ENCODE measurements around the gene ATP6V1A. TPM values are rescaled to one million over a fixed set of nuclear protein-coding genes. Genes with fewer than 3 reads are reported as not detected.

The ATP6V1A gene
- total RNA-seq, 4 donors from 2014 or later, result 21.9 to 47.2 (median 33.3) TPM

- DNase-seq, result no peak
- Histone ChIP-seq H3K27ac (no peak overlapping the region), H3K9me3 (no peaks in the 10 kb centered on the region), H3K4me3 (no peak overlapping the region), H3K27me3 (no peaks in the 10 kb centered on the region), H3K36me3 (no peaks in the 10 kb centered on the region), H3K4me1 (peaks cover 0 to 17% (median 4%) of the 10 kb centered on the region in 4 donors)
- intact Hi-C loops (cut with DNase I; ENCODE audit: low total_unique reads), result no loop called here
- in situ Hi-C loops (cut with MboI; ENCODE audit: low pct_ligation_motif_present in 1 of 4, low pct_unique_long_range_greater_than_20kb in 1 of 4, low sequenced_read_pairs in 3 of 4), result no loop called here
- TF ChIP-seq EP300 (IDR thresholded peaks at IDR 0.05; ENCODE audit: low read depth) (no peak), POLR2AphosphoS5 (IDR thresholded peaks at IDR 0.05) (no peak), CTCF (IDR thresholded peaks at IDR 0.05) (no peak), POLR2A (IDR thresholded peaks at IDR 0.05) (no peak)
Measured at GRCh38 chr3:113769551-113769950, 22.7 kb downstream of the ATP6V1A start.

GRCh38 chr3:113771993-113772392, 25.2 kb downstream of the ATP6V1A start:
- Histone ChIP-seq H3K27me3 (no peaks in the 10 kb centered on the region), H3K9me3 (no peaks in the 10 kb centered on the region), H3K4me3 (no peak overlapping the region), H3K36me3 (no peaks in the 10 kb centered on the region), H3K27ac (no peak overlapping the region), H3K4me1 (peaks cover 3 to 31% (median 11%) of the 10 kb centered on the region in 4 donors)
- no peak for TF ChIP-seq EP300 (IDR thresholded peaks at IDR 0.05; ENCODE audit: low read depth)
- no peak for TF ChIP-seq CTCF (IDR thresholded peaks at IDR 0.05)
- TF ChIP-seq POLR2AphosphoS5 (IDR thresholded peaks at IDR 0.05), result no peak
- no peak for TF ChIP-seq POLR2A (IDR thresholded peaks at IDR 0.05)
- intact Hi-C loops (cut with DNase I; ENCODE audit: low total_unique reads), result no loop called here
- in situ Hi-C loops (cut with MboI; ENCODE audit: low pct_ligation_motif_present in 1 of 4, low pct_unique_long_range_greater_than_20kb in 1 of 4, low sequenced_read_pairs in 3 of 4), result no loop called here
- no peak for DNase-seq

- Histone ChIP-seq H3K4me3 (no peak overlapping the region), H3K27me3 (no peaks in the 10 kb centered on the region), H3K9me3 (no peaks in the 10 kb centered on the region), H3K4me1 (peaks cover 3 to 37% (median 13%) of the 10 kb centered on the region in 4 donors), H3K27ac (no peak overlapping the region), H3K36me3 (no peaks in the 10 kb centered on the region)
- no peak for DNase-seq
- in situ Hi-C loops (cut with MboI; ENCODE audit: low pct_ligation_motif_present in 1 of 4, low pct_unique_long_range_greater_than_20kb in 1 of 4, low sequenced_read_pairs in 3 of 4), result no loop called here
- 62% methylated on average over 3 of the region's 3 CpGs for WGBS, 2 donors (ENCODE audit: low coverage in 1 of 2)
- intact Hi-C loops (cut with DNase I; ENCODE audit: low total_unique reads), result no loop called here
- no peak for TF ChIP-seq POLR2A (IDR thresholded peaks at IDR 0.05)
- TF ChIP-seq CTCF (IDR thresholded peaks at IDR 0.05), result no peak
- TF ChIP-seq POLR2AphosphoS5 (IDR thresholded peaks at IDR 0.05), result no peak
- TF ChIP-seq EP300 (IDR thresholded peaks at IDR 0.05; ENCODE audit: low read depth), result no peak
Measured at GRCh38 chr3:113773381-113773780, 26.5 kb downstream of the ATP6V1A start.

GRCh38 chr3:113775516-113775915, 28.7 kb downstream of the ATP6V1A start:
- in situ Hi-C loops (cut with MboI; ENCODE audit: low pct_ligation_motif_present in 1 of 4, low pct_unique_long_range_greater_than_20kb in 1 of 4, low sequenced_read_pairs in 3 of 4) (no loop called here), intact Hi-C loops (cut with DNase I; ENCODE audit: low total_unique reads) (no loop called here)
- TF ChIP-seq EP300 (IDR thresholded peaks at IDR 0.05; ENCODE audit: low read depth) (no peak), POLR2AphosphoS5 (IDR thresholded peaks at IDR 0.05) (no peak), POLR2A (IDR thresholded peaks at IDR 0.05) (no peak), CTCF (IDR thresholded peaks at IDR 0.05) (no peak)
- 100% methylated on average over 1 of the region's 1 CpG for WGBS, 2 donors (ENCODE audit: low coverage in 1 of 2)
- Histone ChIP-seq H3K27me3 (no peaks in the 10 kb centered on the region), H3K9me3 (no peaks in the 10 kb centered on the region), H3K4me3 (no peak overlapping the region), H3K4me1 (peaks cover 3 to 27% (median 9%) of the 10 kb centered on the region in 4 donors), H3K27ac (no peak overlapping the region), H3K36me3 (no peaks in the 10 kb centered on the region)
- DNase-seq, result no peak
